Activated T-cell treated with anti-CD3 and anti-CD28 coated beads for 24 hours (primary cell): ENCODE data around the gene ADCY5.

Experiments
- DNase-seq: peaks from one replicate; pipeline ENCODE4 v3.0.0-alpha.2; 2020; ENCODE audit warnings: low read depth

ADCY5 gene

GRCh38 chr3:123458255-123458654 lies 9.4 kb upstream of the ADCY5 start:
- DNase-seq: no peak

GRCh38 chr3:123457841-123458240 lies 9.0 kb upstream of the ADCY5 start:
- DNase-seq: no peak

- no peak for DNase-seq
These were observed 4.8 kb upstream of the ADCY5 start for GRCh38 chr3:123453675-123454074.

DNA sequence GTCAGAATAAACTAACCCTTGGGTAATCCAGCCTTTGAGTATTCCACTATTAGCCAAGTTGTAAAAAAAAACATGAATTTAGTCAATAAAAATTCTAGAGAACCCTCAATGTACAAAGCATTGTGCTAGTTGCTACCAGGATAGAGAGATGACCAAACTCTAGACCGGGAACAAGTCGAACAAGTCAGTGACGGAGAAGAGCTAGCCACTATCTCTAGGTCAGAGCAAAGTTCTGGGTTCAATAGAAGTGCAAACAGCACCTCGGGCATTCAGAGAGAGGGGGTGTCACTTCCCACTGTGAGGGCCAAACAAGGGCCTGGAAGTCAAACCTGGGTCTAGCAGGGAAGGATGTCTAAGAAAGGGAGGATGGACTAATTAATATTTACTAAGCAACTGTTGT lies 2.3 kb upstream of the ADCY5 start:
- no peak for DNase-seq

GRCh38 chr3:123449997-123450604 lies 1.2 kb upstream of the ADCY5 start:
- no peak for DNase-seq

DNA sequence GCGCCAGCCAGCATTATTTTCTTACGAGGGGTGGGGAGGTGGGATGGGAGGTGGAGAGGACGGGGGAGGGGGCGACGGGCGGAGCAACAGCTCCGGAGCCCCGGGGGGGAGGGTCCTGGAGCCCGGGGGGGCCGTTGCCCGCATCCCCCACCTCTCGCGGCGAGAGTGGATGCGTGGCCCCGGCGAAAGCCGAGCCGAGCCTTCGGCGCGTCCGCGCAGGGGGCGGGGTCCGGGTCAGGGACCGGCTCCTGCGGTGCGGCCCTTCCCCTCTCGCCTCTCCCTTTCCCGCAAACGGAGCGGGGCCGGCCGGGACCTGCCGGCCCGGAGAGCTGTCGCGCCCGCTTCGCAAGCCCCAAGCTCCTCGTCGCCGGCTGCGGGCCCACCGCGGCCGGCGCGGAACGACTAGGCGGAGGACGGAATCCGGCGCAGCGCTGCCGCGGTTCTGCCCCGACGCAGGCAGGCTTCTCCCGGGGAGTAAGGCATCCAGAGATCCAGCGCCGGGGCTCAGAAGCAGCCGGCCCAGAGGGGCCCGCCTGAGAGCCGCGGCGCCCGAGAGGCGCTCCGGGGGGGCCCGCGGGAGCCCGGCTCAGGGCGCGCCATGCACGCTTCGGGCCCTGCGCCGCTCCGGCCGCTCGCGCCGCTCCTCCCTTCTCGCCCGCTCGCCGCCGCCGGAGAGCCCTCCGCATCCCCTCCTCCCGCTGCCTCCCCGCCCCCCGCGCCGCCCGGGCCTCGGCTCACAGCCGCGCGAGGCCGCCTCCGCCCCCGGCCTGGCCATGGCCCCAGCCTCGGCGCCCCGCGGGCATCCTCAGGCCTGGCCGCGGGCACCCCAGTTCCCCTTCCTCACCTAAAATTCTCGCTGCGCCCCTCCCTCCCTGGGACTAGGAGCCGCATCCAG lies 459 bp upstream of the ADCY5 start:
- no peak for DNase-seq

- peak; percentile 18 for DNase-seq
These were observed 957 bp downstream of the ADCY5 start for GRCh38 chr3:123447749-123448517.

DNA sequence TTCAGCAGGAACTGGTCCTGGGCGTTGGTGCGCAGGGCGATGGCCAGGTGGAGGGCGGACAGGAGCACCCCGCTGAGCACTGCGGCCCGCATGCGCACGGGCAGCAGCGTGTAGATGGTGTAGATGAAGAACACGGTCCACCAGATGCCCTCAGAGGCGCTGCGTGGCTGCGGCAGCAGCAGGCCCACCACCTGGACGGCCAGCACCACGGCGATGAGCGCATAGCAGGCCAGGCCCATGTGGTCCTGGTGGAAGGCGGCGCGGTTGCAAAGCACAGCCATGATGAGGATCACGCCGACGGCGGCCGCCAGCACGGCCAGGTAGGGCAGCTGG lies 1.5 kb downstream of the ADCY5 start:
- no peak for DNase-seq

GRCh38 chr3:123446610-123447109 lies 2.2 kb downstream of the ADCY5 start:
- no peak for DNase-seq

GRCh38 chr3:123446210-123446609 lies 2.7 kb downstream of the ADCY5 start:
- no peak for DNase-seq

DNA sequence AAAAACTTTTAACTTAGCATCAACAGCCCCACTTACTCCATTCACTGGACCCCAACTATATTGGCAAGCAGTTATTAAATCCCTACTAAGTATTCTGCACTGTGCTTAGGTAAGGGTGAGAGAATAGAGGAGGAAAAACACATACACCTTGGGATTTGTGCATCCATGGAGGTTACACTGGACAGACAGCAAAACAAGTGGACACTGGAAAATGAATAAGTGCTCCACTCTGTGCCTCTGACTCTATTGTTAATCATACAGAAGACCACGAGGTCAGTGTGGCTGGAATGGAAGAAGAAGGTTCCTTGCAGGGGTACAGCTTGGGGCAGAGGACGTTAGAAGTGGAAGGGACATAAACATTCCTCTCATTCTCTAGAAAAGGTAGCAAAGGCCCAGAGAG lies 3.2 kb downstream of the ADCY5 start:
- no peak for DNase-seq

DNA sequence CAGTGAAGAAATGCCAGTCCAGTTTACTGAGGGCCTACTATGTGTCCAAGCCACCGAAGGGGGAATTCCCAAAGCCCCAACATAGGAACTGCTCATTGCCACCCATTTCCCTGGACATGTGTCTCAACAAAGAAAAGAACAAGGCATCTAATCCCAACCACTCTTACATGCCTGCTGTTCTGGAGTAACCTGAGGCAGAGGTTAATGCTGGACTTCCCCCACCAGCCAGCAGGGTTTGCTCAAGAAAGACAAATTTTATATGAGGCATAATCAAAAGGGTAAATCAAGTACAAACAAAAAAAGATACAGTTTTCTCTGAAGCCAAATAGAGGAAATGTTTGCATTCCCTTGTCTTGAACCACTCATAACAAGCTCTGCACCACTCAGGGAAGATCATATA lies 4.1 kb downstream of the ADCY5 start:
- DNase-seq: no peak

- no peak for DNase-seq
These were observed 4.9 kb downstream of the ADCY5 start for GRCh38 chr3:123444023-123444422.

GRCh38 chr3:123442908-123443307 lies 6.0 kb downstream of the ADCY5 start:
- no peak for DNase-seq

- DNase-seq: no peak
These were observed 6.8 kb downstream of the ADCY5 start for GRCh38 chr3:123442125-123442524.

- no peak for DNase-seq
These were observed 8.9 kb downstream of the ADCY5 start for GRCh38 chr3:123439806-123440580.

DNA sequence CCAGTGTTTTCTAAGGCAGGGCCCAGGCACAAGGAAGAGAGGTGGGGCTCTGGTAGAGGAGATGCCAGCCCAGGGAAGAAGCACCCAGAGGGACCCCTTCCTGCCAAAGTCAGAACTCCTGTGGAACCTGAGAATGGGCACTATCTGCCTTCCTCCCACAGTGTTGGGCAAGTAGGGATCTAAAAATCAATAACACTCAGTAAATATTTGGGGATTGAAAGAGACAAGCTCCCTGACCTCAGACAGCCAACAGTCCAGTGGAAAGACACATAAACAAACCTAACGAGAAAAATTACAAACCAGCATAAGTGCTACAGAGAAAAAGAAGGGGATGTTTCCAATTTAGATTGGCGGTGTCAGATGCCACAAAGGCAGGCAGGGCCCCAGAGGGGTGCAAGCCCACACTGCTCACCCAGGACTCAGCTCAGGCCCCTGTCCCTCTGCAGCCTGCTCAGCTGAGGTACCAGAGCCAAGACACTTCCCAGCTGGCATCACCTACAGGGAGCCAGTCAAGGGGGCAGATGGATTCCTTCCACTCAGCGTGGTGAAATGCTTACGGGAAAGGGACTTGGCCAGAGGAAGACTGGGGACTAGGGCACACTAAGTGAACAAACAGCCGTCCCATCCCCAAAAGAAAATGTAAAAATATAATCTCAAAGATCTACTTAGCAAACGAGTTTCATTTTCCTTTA lies 15.9 kb downstream of the ADCY5 start:
- no peak for DNase-seq

GRCh38 chr3:123431658-123432324 lies 17.1 kb downstream of the ADCY5 start:
- no peak for DNase-seq

DNA sequence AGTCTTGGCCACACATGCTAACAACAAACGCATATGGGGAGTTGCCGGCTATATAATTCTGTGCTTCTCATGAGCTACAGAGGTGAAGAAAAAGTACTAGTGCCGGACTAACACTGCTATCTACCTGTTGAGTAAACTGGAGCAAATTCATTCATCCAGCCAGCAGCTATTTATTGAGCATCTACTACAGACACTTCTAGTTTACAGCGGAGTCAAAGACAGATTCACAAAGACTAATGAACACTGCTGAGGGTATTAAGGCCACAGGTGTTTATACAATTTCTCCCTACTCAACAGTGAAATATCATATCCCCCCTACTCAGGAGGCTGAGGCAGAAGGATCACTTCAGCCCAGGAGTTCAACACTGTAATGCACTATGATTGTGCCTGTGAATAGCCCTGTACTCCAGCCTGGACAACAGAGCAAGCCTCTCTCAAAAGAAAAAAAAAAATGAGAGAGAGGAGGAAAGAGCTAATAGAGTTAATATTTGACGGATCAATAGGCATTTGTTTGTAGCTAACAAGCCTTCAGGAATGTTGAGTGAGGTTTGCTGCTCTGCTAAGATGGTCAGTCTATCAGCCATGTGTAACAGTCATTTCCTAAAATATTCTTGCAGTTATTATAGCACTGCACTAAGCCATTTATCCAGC lies 17.8 kb downstream of the ADCY5 start:
- DNase-seq: no peak

- no peak for DNase-seq
These were observed 18.6 kb downstream of the ADCY5 start for GRCh38 chr3:123430266-123430665.
